Heart left ventricle (tissue), 16 donors: Measurements from ENCODE around the gene RPA3. TPM values are rescaled to one million over a fixed set of nuclear protein-coding genes. Genes with fewer than 3 reads are reported as not detected.

ENCODE experiments used
- ATAC-seq, 4 donors: fragments of 200-7000 bp; cut with Tn5 transposase; one replicate each; pipeline ENCODE4 v1.9.1; 2020 to 2022; ENCODE audit warnings: moderate library complexity in 4 of 4, mild to moderate bottlenecking in 3 of 4, moderate number of reproducible peaks in 1 of 4
- DNase-seq, 5 donors: peaks; one replicate each; pipeline ENCODE4 v3.0.0-alpha.2; 2020
- H3K27ac ChIP-seq, 12 donors: fragments of 200-600 bp; sonication (generic) in 4 of 12; one replicate each; pipeline versions ENCODE4 v1.5.0 to v1.8.0; 2016 to 2022; ENCODE audit warnings: mild to moderate bottlenecking in 2 of 12
- H3K27me3 ChIP-seq, 9 donors: fragments of 200-600 bp; sonication (generic) in 2 of 9; one replicate each; pipeline versions ENCODE4 v1.5.1 to v1.8.0; 2016 to 2022; ENCODE audit warnings: mild to moderate bottlenecking in 3 of 9
- H3K36me3 ChIP-seq, 9 donors: fragments of 200-600 bp; sonication (generic) in 2 of 9; one replicate each; pipeline versions ENCODE4 v1.5.0 to v1.8.0; 2018 to 2022; ENCODE audit warnings: mild to moderate bottlenecking in 2 of 9
- H3K4me1 ChIP-seq, 12 donors: fragments of 200-600 bp; sonication (generic) in 4 of 12; one replicate each; pipeline versions ENCODE4 v1.5.0 to v1.8.0; 2016 to 2022; ENCODE audit warnings: mild to moderate bottlenecking in 3 of 12
- H3K4me3 ChIP-seq, 12 donors: fragments of 200-600 bp; sonication (generic) in 4 of 12; one replicate each; pipeline versions ENCODE4 v1.5.0 to v1.8.0; 2017 to 2022; ENCODE audit warnings: mild to moderate bottlenecking in 9 of 12, moderate library complexity in 4 of 12
- H3K9me3 ChIP-seq, 12 donors: fragments of 200-600 bp; sonication (generic) in 4 of 12; one replicate each; pipeline versions ENCODE4 v1.5.0 to v1.8.0; 2016 to 2022; ENCODE audit warnings: mild to moderate bottlenecking in 1 of 12
- POLR2A ChIP-seq, 2 donors: fragments of 450-650 bp; IDR thresholded peaks; one replicate each; pipeline ENCODE4 v1.6.1; 2017; ENCODE audit warnings: antibody characterized with exemption in 2 of 2, mild to moderate bottlenecking in 2 of 2, moderate library complexity in 2 of 2
- WGBS, 4 donors: extraction: QIAGEN DNeasy Blood & Tissue Kit in 2 of 4; methylation state at CpG; one replicate each; pipeline versions ENCODE4 v1.1.5 to v1.1.7; 2013 to 2018; 5-methylcytosine and 5-hydroxymethylcytosine counted together
- intact Hi-C, 10 donors: fragments of 100-400 bp; cut with DNase I; formaldehyde crosslinking; loops; one replicate each; pipeline versions ENCODE4 v1.11.1 to v1.14.2; 2022
- polyA plus RNA-seq, 2 donors: library from polyadenylated mRNA; stranded (reverse); fragments of 200-250 nt; gene quantifications; one replicate each; pipeline ENCODE4 v1.2.3, GENCODE V29; 2013
- total RNA-seq, 9 donors: library from RNA; depleted of rRNA in 2 of 9; stranded (reverse); fragments of >200 nt in 2 of 9; fragmentation: NEBNext Ultra II Directional in 3 of 9; extraction: Animal tissue kit (Norgen Biotek cat#: 25700) in 3 of 9; gene quantifications; one replicate each; pipeline versions ENCODE4 v1.1.0 to v1.2.4, GENCODE V29; 2016 to 2023
- TF ChIP-seq, protein P1 (sequence below), 12 donors: fragments of 200-600 bp; sonication (generic) in 4 of 12; IDR thresholded peaks; one replicate each; pipeline versions ENCODE4 v1.5.0 to v1.8.0; 2018 to 2022; ENCODE audit warnings: antibody characterized with exemption in 12 of 12, mild to moderate bottlenecking in 5 of 12
- donor health status: ischemic (EF 13 %, LVEDD 7.1; RV severe dilation, severe dysfunction).
- donor health status: healthy with polysubstance abuse.
- donor health status: DM: no; HTN: yes; CAD: no.
- donor health status: DM: no; HTN: no; CAD: no.
- donor health status: ischemic (EF 25% LVEDD 6.9; RV normal size, moderate dysfunction).
- donor health status: ischemic (EF 25% LVEDD 5.7; RV mildly dilated, moderate dysfunction).
- donor health status: healthy.
- donor health status: DM: yes; HTN: yes; CAD: no.
- donor health status: ischemic (EF 35%, LVEDD 5.7; RV mildly dilated, moderate dysfunction).
- donor health status: nonischemic (EF 11% LVEDD 7.7; RV severe dilation, severe dysfunction).
- donor health status: DM: yes; HTN: yes; CAD: no.
- donor health status: PGD.
- donor health status: ischemic (EF 29% LVEDD 5.4; RV normal size, mild dysfunction).
- donor health status: nonischemic (EF 23%, LVEDD 6.1; RV moderate dilation, normal function).

Gene RPA3
- total and polyA plus RNA-seq, 11 donors: 19.4 to 30.9 (median 26.2) TPM

DNA sequence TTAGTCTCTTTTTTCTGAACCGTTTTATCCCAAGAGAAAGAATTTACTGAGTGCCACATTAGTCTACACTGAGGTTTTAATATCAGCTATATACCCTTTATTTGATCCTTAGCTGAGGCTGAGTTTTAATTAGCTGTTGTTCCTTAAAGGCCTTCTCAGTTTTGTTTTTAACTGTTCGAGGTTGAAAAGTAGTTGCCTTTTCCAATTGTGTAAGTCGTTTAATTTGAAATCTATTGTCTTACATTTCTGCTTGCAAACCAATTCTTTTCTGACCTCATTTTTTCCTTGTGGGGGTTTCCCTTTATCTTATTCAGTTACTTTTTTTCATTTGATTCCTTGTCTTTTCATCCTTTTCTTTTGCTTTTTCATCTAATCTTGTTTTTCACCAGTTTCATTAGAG is 47.0 kb downstream of the RPA3 start:
- H3K9me3 ChIP-seq: no peaks in the 10 kb centered on the region
- H3K27me3 ChIP-seq: no peaks in the 10 kb centered on the region
- no peak overlapping the region for H3K4me3 ChIP-seq
- WGBS, 4 donors: 43 to 68% (median 50%) methylated on average over 3 of the region's 3 CpGs
- H3K27ac ChIP-seq: peak overlapping the region in 1 of 12 donors; percentile 69
- no peak for TF ChIP-seq POLR2A (IDR thresholded peaks at IDR 0.05)
- TF ChIP-seq, protein P1, sequence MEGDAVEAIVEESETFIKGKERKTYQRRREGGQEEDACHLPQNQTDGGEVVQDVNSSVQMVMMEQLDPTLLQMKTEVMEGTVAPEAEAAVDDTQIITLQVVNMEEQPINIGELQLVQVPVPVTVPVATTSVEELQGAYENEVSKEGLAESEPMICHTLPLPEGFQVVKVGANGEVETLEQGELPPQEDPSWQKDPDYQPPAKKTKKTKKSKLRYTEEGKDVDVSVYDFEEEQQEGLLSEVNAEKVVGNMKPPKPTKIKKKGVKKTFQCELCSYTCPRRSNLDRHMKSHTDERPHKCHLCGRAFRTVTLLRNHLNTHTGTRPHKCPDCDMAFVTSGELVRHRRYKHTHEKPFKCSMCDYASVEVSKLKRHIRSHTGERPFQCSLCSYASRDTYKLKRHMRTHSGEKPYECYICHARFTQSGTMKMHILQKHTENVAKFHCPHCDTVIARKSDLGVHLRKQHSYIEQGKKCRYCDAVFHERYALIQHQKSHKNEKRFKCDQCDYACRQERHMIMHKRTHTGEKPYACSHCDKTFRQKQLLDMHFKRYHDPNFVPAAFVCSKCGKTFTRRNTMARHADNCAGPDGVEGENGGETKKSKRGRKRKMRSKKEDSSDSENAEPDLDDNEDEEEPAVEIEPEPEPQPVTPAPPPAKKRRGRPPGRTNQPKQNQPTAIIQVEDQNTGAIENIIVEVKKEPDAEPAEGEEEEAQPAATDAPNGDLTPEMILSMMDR (IDR thresholded peaks at IDR 0.05): no peak
- no peak for ATAC-seq
- no peak for DNase-seq
- peaks cover 0 to 18% (median 0%) of the 10 kb centered on the region in 9 donors for H3K36me3 ChIP-seq
- peaks cover 0 to 25% (median 7%) of the 10 kb centered on the region in 12 donors for H3K4me1 ChIP-seq
- intact Hi-C loops: no loop called here

- Histone ChIP-seq H3K4me1 (peaks cover 0 to 25% (median 7%) of the 10 kb centered on the region in 12 donors), H3K27ac (no peak overlapping the region), H3K36me3 (peaks cover 0 to 13% (median 0%) of the 10 kb centered on the region in 9 donors), H3K9me3 (no peaks in the 10 kb centered on the region), H3K4me3 (no peak overlapping the region), H3K27me3 (no peaks in the 10 kb centered on the region)
- ATAC-seq (no peak), DNase-seq (no peak)
- TF ChIP-seq, protein P1 (IDR thresholded peaks at IDR 0.05): no peak
- no peak for TF ChIP-seq POLR2A (IDR thresholded peaks at IDR 0.05)
- intact Hi-C loops: no loop called here
- WGBS, 4 donors: 80 to 94% (median 93%) methylated on average over 3 of the region's 3 CpGs
Measured at GRCh38 chr7:7670490-7670889, 47.9 kb downstream of the RPA3 start.

GRCh38 chr7:7668706-7669105 is 49.7 kb downstream of the RPA3 start:
- DNase-seq (no peak), ATAC-seq (peak in 3 of 4 donors; percentile 13 to 44 (median 24))
- Histone ChIP-seq H3K9me3 (no peaks in the 10 kb centered on the region), H3K4me1 (peaks cover 0 to 25% (median 7%) of the 10 kb centered on the region in 12 donors), H3K36me3 (no peaks in the 10 kb centered on the region), H3K27me3 (no peaks in the 10 kb centered on the region), H3K4me3 (no peak overlapping the region), H3K27ac (no peak overlapping the region)
- 97 to 100% (median 99%) methylated on average over 1 of the region's 1 CpG for WGBS, 4 donors
- no peak for TF ChIP-seq POLR2A (IDR thresholded peaks at IDR 0.05)
- TF ChIP-seq, protein P1 (IDR thresholded peaks at IDR 0.05): no peak
- intact Hi-C loops: loop anchor here in 3 of 10 donors (10.0 kb wide), 1 partner anchor 546 kb away; no protein-coding TSS in a partner anchor

GRCh38 chr7:7667187-7667586 is 51.2 kb downstream of the RPA3 start:
- intact Hi-C loops: loop anchor here in 3 of 10 donors (10.0 kb wide), 1 partner anchor 548 kb away; no protein-coding TSS in a partner anchor
- ATAC-seq (no peak), DNase-seq (no peak)
- no peaks in the 10 kb centered on the region for H3K36me3 ChIP-seq
- H3K27ac ChIP-seq: no peak overlapping the region
- H3K9me3 ChIP-seq: no peaks in the 10 kb centered on the region
- peaks cover 0 to 20% (median 3%) of the 10 kb centered on the region in 12 donors for H3K4me1 ChIP-seq
- no peak for TF ChIP-seq POLR2A (IDR thresholded peaks at IDR 0.05)
- TF ChIP-seq, protein P1 (IDR thresholded peaks at IDR 0.05): no peak
- no peaks in the 10 kb centered on the region for H3K27me3 ChIP-seq
- H3K4me3 ChIP-seq: no peak overlapping the region
- 71 to 87% (median 77%) methylated on average over 2 of the region's 2 CpGs for WGBS, 4 donors
